ENCODE measurements around the gene NOS1AP.

NOS1AP gene

GRCh38 chr1:162189345-162189744 lies 119.9 kb downstream of the NOS1AP start:
- in situ Hi-C loops (cut with HindIII; ENCODE audit: low sequenced_read_pairs) = no loop called here
- DNase-seq (ENCODE audit: low read depth) = no peak
- no peak overlapping the region for H3K4me3 ChIP-seq (ENCODE audit: low read depth, low read length)
- TF ChIP-seq CTCF (IDR thresholded peaks at IDR 0.05; ENCODE audit: low read depth, low read length, missing control alignments) = no peak

DNA sequence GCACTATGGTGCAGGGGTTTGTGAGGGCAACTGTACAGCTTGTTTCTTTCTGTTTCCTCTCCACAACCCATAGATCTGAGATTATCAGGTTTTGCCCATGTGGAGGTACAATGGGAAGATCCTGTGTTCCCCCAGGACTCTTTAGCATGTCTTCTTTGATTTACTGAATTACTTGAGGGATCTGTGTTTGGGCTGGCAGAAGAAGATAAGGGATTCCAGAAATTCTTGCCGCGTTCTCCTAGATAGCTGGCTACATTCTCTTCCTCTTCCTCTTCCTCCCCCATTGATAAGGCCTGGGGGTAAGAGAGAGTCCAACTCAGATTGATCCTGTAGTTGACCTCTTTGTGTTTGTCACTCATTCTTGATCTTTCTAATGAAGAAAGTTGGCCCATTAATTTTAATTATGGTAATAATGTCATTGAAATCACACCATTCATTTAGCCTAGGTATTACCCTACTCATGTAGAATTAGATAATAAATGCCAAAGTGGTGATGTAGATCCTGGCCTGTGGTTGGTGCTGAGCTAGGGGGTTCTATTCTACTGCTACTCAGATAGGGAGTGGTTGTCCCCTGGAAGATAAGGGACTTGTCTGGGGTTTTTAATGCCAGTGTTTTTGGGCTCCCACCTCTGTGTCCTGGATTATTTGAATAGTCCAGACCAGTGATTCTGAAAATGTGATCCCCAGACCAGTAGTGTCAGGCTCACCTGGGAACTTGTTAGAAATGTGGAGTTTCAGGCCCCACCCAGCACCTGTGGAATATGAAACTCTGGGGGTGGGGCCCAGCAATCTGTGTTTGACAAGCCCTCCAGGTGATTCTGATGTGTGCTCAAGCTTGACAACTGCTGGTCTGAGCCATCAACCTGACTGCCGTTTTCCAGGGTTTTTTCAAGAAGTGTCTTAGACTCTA lies 122.2 kb downstream of the NOS1AP start:
- no peak for DNase-seq (ENCODE audit: low read depth)
- in situ Hi-C loops (cut with HindIII; ENCODE audit: low sequenced_read_pairs) = no loop called here
- no peak overlapping the region for H3K4me3 ChIP-seq (ENCODE audit: low read depth, low read length)
- no peak for TF ChIP-seq CTCF (IDR thresholded peaks at IDR 0.05; ENCODE audit: low read depth, low read length, missing control alignments)

GRCh38 chr1:162192306-162192678 lies 122.8 kb downstream of the NOS1AP start:
- no peak for DNase-seq (ENCODE audit: low read depth)
- in situ Hi-C loops (cut with HindIII; ENCODE audit: low sequenced_read_pairs) = no loop called here
- H3K4me3 ChIP-seq (ENCODE audit: low read depth, low read length) = no peak overlapping the region
- no peak for TF ChIP-seq CTCF (IDR thresholded peaks at IDR 0.05; ENCODE audit: low read depth, low read length, missing control alignments)

GRCh38 chr1:162192763-162193162 lies 123.3 kb downstream of the NOS1AP start:
- DNase-seq (ENCODE audit: low read depth) = no peak
- in situ Hi-C loops (cut with HindIII; ENCODE audit: low sequenced_read_pairs) = no loop called here
- TF ChIP-seq CTCF (IDR thresholded peaks at IDR 0.05; ENCODE audit: low read depth, low read length, missing control alignments) = no peak

DNA sequence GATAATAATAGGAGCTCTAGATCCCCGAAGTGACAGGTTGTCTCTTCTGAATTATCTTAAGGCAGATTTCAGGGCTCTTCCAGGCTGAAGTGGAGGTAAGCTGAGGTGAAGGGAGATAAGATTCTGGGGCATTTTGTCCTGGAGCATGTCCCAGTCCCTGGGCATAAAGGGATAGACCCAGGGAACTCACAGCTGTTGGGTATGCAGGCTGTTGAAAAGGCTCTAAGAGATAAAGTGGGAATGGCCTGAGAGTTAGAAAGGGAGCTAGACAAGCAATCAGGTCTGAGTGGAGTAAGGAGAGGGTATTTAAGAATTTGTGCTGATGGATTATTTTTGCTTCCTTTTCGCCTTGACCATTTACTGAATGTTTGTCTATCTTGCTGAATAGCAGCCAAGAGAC lies 123.7 kb downstream of the NOS1AP start:
- no peak overlapping the region for H3K4me3 ChIP-seq (ENCODE audit: low read depth, low read length)
- in situ Hi-C loops (cut with HindIII; ENCODE audit: low sequenced_read_pairs) = no loop called here
- no peak for TF ChIP-seq CTCF (IDR thresholded peaks at IDR 0.05; ENCODE audit: low read depth, low read length, missing control alignments)
- no peak for DNase-seq (ENCODE audit: low read depth)

More at GRCh38 chr1:162192763-162193162, 123.3 kb downstream of the NOS1AP start:
- no peak overlapping the region for H3K4me3 ChIP-seq (ENCODE audit: low read depth, low read length)

GRCh38 chr1:162193815-162194214 lies 124.3 kb downstream of the NOS1AP start:
- TF ChIP-seq CTCF (IDR thresholded peaks at IDR 0.05; ENCODE audit: low read depth, low read length, missing control alignments) = no peak
- DNase-seq (ENCODE audit: low read depth) = no peak
- in situ Hi-C loops (cut with HindIII; ENCODE audit: low sequenced_read_pairs) = no loop called here
- no peak overlapping the region for H3K4me3 ChIP-seq (ENCODE audit: low read depth, low read length)

All from astrocyte of the cerebellum (primary cell).